Omental fat pad (tissue), 4 donors: ENCODE data around the gene AJUBA. TPM values are rescaled to one million over a fixed set of nuclear protein-coding genes. Genes with fewer than 3 reads are reported as not detected.

ENCODE experiments used
- ATAC-seq: fragments of 150-250 bp; one replicate; pipeline ENCODE4 v1.9.1; 2016; ENCODE audit warnings: mild to moderate bottlenecking, moderate library complexity; ENCODE audit not compliant: low FRiP score
- DNase-seq: peaks from one replicate; pipeline ENCODE4 v3.0.0-alpha.2; 2019; ENCODE audit warnings: low spot score
- CTCF ChIP-seq, 3 donors: fragments of 450-650 bp; IDR thresholded peaks; one replicate each; pipeline ENCODE4 v1.5.1; 2016 to 2017; ENCODE audit warnings: antibody characterized with exemption in 3 of 3, mild to moderate bottlenecking in 3 of 3, moderate library complexity in 2 of 3
- total RNA-seq, 4 donors: library from RNA; depleted of rRNA; stranded (reverse); fragments of >200 nt; gene quantifications; one replicate each; pipeline ENCODE4 v1.1.0, GENCODE V29; 2016

AJUBA gene
- total RNA-seq, 4 donors from 2014 or later = 4.0 to 13.4 (median 9.9) TPM

- TF ChIP-seq CTCF (IDR thresholded peaks at IDR 0.05) = no peak
Observed at GRCh38 chr14:22996768-22997654, 14.7 kb upstream of the AJUBA start.

GRCh38 chr14:22995889-22996625 lies 13.7 kb upstream of the AJUBA start:
- ATAC-seq (no peak), DNase-seq (no peak)
- TF ChIP-seq CTCF (IDR thresholded peaks at IDR 0.05) = no peak

More at GRCh38 chr14:22996768-22997654, 14.7 kb upstream of the AJUBA start:
- DNase-seq = no peak
- ATAC-seq = peak; percentile 70

- peak; percentile 64 for ATAC-seq
- no peak for TF ChIP-seq CTCF (IDR thresholded peaks at IDR 0.05)
- no peak for DNase-seq
Observed at GRCh38 chr14:22994762-22995275, 12.5 kb upstream of the AJUBA start.

GRCh38 chr14:22993517-22993916 lies 11.2 kb upstream of the AJUBA start:
- ATAC-seq (no peak), DNase-seq (no peak)
- TF ChIP-seq CTCF (IDR thresholded peaks at IDR 0.05) = no peak

- DNase-seq = no peak
- TF ChIP-seq CTCF (IDR thresholded peaks at IDR 0.05) = no peak
- no peak for ATAC-seq
Observed at GRCh38 chr14:22991852-22992251, 9.5 kb upstream of the AJUBA start.

GRCh38 chr14:22987291-22987690 lies 4.9 kb upstream of the AJUBA start:
- DNase-seq (no peak), ATAC-seq (no peak)
- no peak for TF ChIP-seq CTCF (IDR thresholded peaks at IDR 0.05)
